Testis (tissue), 3 donors: ENCODE measurements around the gene AGRN. TPM values are rescaled to one million over a fixed set of nuclear protein-coding genes. Genes with fewer than 3 reads are reported as not detected.
"Not testable (repeated sequence)": the region's sequence is repeated elsewhere in the genome, so short reads cannot be mapped to it uniquely, and the experiment has no call there.

ENCODE experiments used
- DNase-seq: peaks from one replicate; pipeline ENCODE4 v3.0.0-alpha.2; 2019
- H3K27ac ChIP-seq, 2 donors: fragments of 200-600 bp; sonication (generic); one replicate each; pipeline ENCODE4 v1.5.1; 2019
- H3K27me3 ChIP-seq: fragments of 200-600 bp; sonication (generic); one replicate; pipeline ENCODE4 v1.5.1; 2019
- H3K36me3 ChIP-seq: fragments of 200-600 bp; sonication (generic); one replicate; pipeline ENCODE4 v1.5.1; 2017; ENCODE audit warnings: low read depth; ENCODE audit errors: missing control alignments
- H3K4me1 ChIP-seq: fragments of 200-600 bp; sonication (generic); one replicate; pipeline ENCODE4 v1.5.1; 2019
- H3K4me3 ChIP-seq, 2 donors: fragments of 200-600 bp; sonication (generic); one replicate each; pipeline ENCODE4 v1.5.1; 2017 to 2019
- H3K9me3 ChIP-seq: fragments of 200-600 bp; sonication (generic); one replicate; pipeline ENCODE4 v1.5.1; 2017
- CTCF ChIP-seq, 3 experiments: fragments of 450-650 bp in 2 of 3; fragments of 200-600 bp in 1 of 3; sonication (generic) in 1 of 3; IDR thresholded peaks; one replicate each; pipeline ENCODE4 v1.5.1; 2016 to 2019; ENCODE audit warnings: antibody characterized with exemption in 3 of 3, mild to moderate bottlenecking in 2 of 3, moderate library complexity in 1 of 3
- POLR2A ChIP-seq: fragments of 450-650 bp; IDR thresholded peaks from one replicate; pipeline ENCODE4 v1.6.1; 2017; ENCODE audit warnings: antibody characterized with exemption, mild to moderate bottlenecking, moderate library complexity
- WGBS, 2 donors: methylation state at CpG; one replicate each; pipeline ENCODE4 v1.1.5; 2018; 5-methylcytosine and 5-hydroxymethylcytosine counted together
- intact Hi-C: fragments of 100-400 bp; cut with DNase I; formaldehyde crosslinking; loops from one replicate; pipeline ENCODE4 v1.15.1; 2023; ENCODE audit warnings: low total_unique reads
- polyA plus RNA-seq: library from polyadenylated mRNA; stranded (reverse); fragments of 350-450 nt; fragmentation: Illumina TruSeq; extraction: RNeasy Lipid Tissue Mini Kit (QIAGEN cat#74804); gene quantifications from one replicate; pipeline ENCODE4 v1.2.3, GENCODE V29; 2014; ENCODE audit warnings: low read depth, low replicate concordance; ENCODE audit not compliant: insufficient read depth
- total RNA-seq, 2 donors: library from RNA; depleted of rRNA; stranded (reverse); fragments of >200 nt; gene quantifications; one replicate each; pipeline ENCODE4 v1.2.3, GENCODE V29; 2016

The AGRN gene
- total and polyA plus RNA-seq, 3 donors from 2014 or later: 48.9 to 108 (median 99.4) TPM

GRCh38 chr1:1053682-1054081 lies 33.8 kb downstream of the AGRN start:
- H3K4me3 ChIP-seq: no peak overlapping the region
- TF ChIP-seq POLR2A (no peak), CTCF (IDR thresholded peaks at IDR 0.05) (no peak)

GRCh38 chr1:1054099-1054700 lies 34.3 kb downstream of the AGRN start:
- Histone ChIP-seq H3K4me3 (no peak overlapping the region), H3K27me3 (no peaks in the 10 kb centered on the region), H3K36me3 (no peaks in the 10 kb centered on the region), H3K27ac (no peak overlapping the region), H3K9me3 (no peaks in the 10 kb centered on the region), H3K4me1 (peaks cover 9% of the 10 kb centered on the region)
- no peak for DNase-seq
- intact Hi-C loops: no loop called here
- WGBS, 2 donors: 89 to 100% methylated on average over 1 to 17 of the region's 18 CpGs
- TF ChIP-seq CTCF (IDR thresholded peaks at IDR 0.05) (no peak), POLR2A (no peak)

More at GRCh38 chr1:1053682-1054081, 33.8 kb downstream of the AGRN start:
- no peak for DNase-seq
- no peaks in the 10 kb centered on the region for H3K27me3 ChIP-seq
- no peak overlapping the region for H3K27ac ChIP-seq
- no peaks in the 10 kb centered on the region for H3K9me3 ChIP-seq
- peaks cover 6% of the 10 kb centered on the region for H3K4me1 ChIP-seq
- no peaks in the 10 kb centered on the region for H3K36me3 ChIP-seq
- WGBS, 2 donors: 97% methylated on average over 9 to 18 of the region's 18 CpGs
- intact Hi-C loops: no loop called here

- no peaks in the 10 kb centered on the region for H3K27me3 ChIP-seq
- 84 to 88% methylated on average over 20 to 23 of the region's 23 CpGs for WGBS, 2 donors
- H3K36me3 ChIP-seq: no peaks in the 10 kb centered on the region
- TF ChIP-seq CTCF (IDR thresholded peaks at IDR 0.05) (no peak), POLR2A (no peak)
- intact Hi-C loops: no loop called here
- DNase-seq: no peak
- H3K4me3 ChIP-seq: no peak overlapping the region
- H3K9me3 ChIP-seq: no peaks in the 10 kb centered on the region
- H3K4me1 ChIP-seq: peaks cover 12% of the 10 kb centered on the region
- H3K27ac ChIP-seq: no peak overlapping the region
Measured at GRCh38 chr1:1054971-1055370, 35.1 kb downstream of the AGRN start.

GRCh38 chr1:1055841-1056736 lies 36.2 kb downstream of the AGRN start:
- no peaks in the 10 kb centered on the region for H3K9me3 ChIP-seq
- H3K4me3 ChIP-seq: no peak overlapping the region
- TF ChIP-seq POLR2A (no peak), CTCF (IDR thresholded peaks at IDR 0.05) (no peak)
- no peaks in the 10 kb centered on the region for H3K36me3 ChIP-seq
- intact Hi-C loops: no loop called here
- no peak for DNase-seq
- H3K27ac ChIP-seq: no peak overlapping the region
- H3K27me3 ChIP-seq: no peaks in the 10 kb centered on the region
- 87 to 89% methylated on average over 30 to 46 of the region's 50 CpGs for WGBS, 2 donors
- H3K4me1 ChIP-seq: peaks cover 13% of the 10 kb centered on the region

- WGBS, 2 donors: 46 to 58% methylated on average over 15 of the region's 15 CpGs
- H3K9me3 ChIP-seq, H3K27ac ChIP-seq, DNase-seq, H3K36me3 ChIP-seq, H3K27me3 ChIP-seq, H3K4me3 ChIP-seq, intact Hi-C loops: not testable (repeated sequence)
- peaks cover 17% of the 10 kb centered on the region for H3K4me1 ChIP-seq
Measured at GRCh38 chr1:1057769-1058087, 37.8 kb downstream of the AGRN start.
